Trophoblast cell (in vitro differentiated cells and primary cell): ENCODE measurements around the gene THAP4.
"Not testable (repeated sequence)": the region's sequence is repeated elsewhere in the genome, so short reads cannot be mapped to it uniquely, and the experiment has no call there.

Experiments
- DNase-seq, 2 donors: peaks; one replicate each; pipeline ENCODE4 v3.0.0-alpha.2; 2016
- H2AFZ ChIP-seq: 2 replicates; pipeline ENCODE4 v1.6.1; 2013; ENCODE audit warnings: low read length, moderate library complexity, mild to moderate bottlenecking; ENCODE audit not compliant: insufficient read depth, poor library complexity
- H2AK5ac ChIP-seq: 2 replicates; pipeline ENCODE4 v1.6.1; 2013; ENCODE audit warnings: mild to moderate bottlenecking, low read length
- H2BK120ac ChIP-seq: 2 replicates; pipeline ENCODE4 v1.6.1; 2013; ENCODE audit warnings: low read length, mild to moderate bottlenecking, moderate library complexity; ENCODE audit not compliant: insufficient read depth, poor library complexity
- H2BK12ac ChIP-seq: 2 replicates; pipeline ENCODE4 v1.6.1; 2013; ENCODE audit warnings: mild to moderate bottlenecking, low read length, moderate library complexity
- H2BK5ac ChIP-seq: 2 replicates; pipeline ENCODE4 v1.6.1; 2013; ENCODE audit warnings: low read length, low read depth, moderate library complexity, mild to moderate bottlenecking; ENCODE audit not compliant: poor library complexity
- H3K14ac ChIP-seq: 2 replicates; pipeline ENCODE4 v1.6.1; 2013; ENCODE audit warnings: mild to moderate bottlenecking, low read length
- H3K18ac ChIP-seq: 2 replicates; pipeline ENCODE4 v1.6.1; 2013; ENCODE audit warnings: mild to moderate bottlenecking, low read length
- H3K23ac ChIP-seq: 2 replicates; pipeline ENCODE4 v1.6.1; 2013; ENCODE audit warnings: low read length
- H3K27ac ChIP-seq: 2 replicates; pipeline ENCODE4 v1.5.1; 2013; ENCODE audit warnings: low read depth, mild to moderate bottlenecking, inconsistent platforms, low read length, moderate library complexity
- H3K27me3 ChIP-seq: 2 replicates; pipeline ENCODE4 v1.6.1; 2013; ENCODE audit warnings: inconsistent platforms, mild to moderate bottlenecking, low read length, moderate library complexity; ENCODE audit not compliant: insufficient read depth
- H3K36me3 ChIP-seq, 2 experiments: 1 replicate in 1 of 2; 2 replicates in 1 of 2; pipeline ENCODE4 v1.6.1; 2013; ENCODE audit warnings: low read length in 2 of 2, mild to moderate bottlenecking in 2 of 2, moderate library complexity in 1 of 2; ENCODE audit not compliant: insufficient read depth in 2 of 2, control insufficient read depth in 1 of 2
- H3K4ac ChIP-seq: 2 replicates; pipeline ENCODE4 v1.6.1; 2013; ENCODE audit warnings: low read depth, mild to moderate bottlenecking, low read length, moderate library complexity
- H3K4me1 ChIP-seq, 2 experiments: 1 replicate in 1 of 2; 2 replicates in 1 of 2; pipeline ENCODE4 v1.6.1; 2013; ENCODE audit warnings: low read length in 2 of 2, mild to moderate bottlenecking in 2 of 2, moderate library complexity in 1 of 2; ENCODE audit not compliant: insufficient read depth in 2 of 2, control insufficient read depth in 1 of 2
- H3K4me2 ChIP-seq: 2 replicates; pipeline ENCODE4 v1.6.1; 2013; ENCODE audit warnings: inconsistent platforms, mild to moderate bottlenecking, low read length, moderate library complexity
- H3K4me3 ChIP-seq: 2 replicates; pipeline ENCODE4 v1.5.1; 2013; ENCODE audit warnings: mild to moderate bottlenecking, low read depth, low read length, inconsistent platforms
- H3K79me1 ChIP-seq: one replicate; pipeline ENCODE4 v1.6.1; 2013; ENCODE audit warnings: low read length
- H3K79me2 ChIP-seq: 2 replicates; pipeline ENCODE4 v1.6.1; 2013; ENCODE audit warnings: low read length, mild to moderate bottlenecking; ENCODE audit not compliant: control insufficient read depth, insufficient read depth, poor library complexity
- H3K9ac ChIP-seq: 2 replicates; pipeline ENCODE4 v1.6.1; 2013; ENCODE audit warnings: mild to moderate bottlenecking, low read length
- H3K9me3 ChIP-seq: 2 replicates; pipeline ENCODE4 v1.6.1; 2013; ENCODE audit warnings: low read depth, mild to moderate bottlenecking, control low read depth, inconsistent platforms, low read length; ENCODE audit not compliant: insufficient read depth
- H4K12ac ChIP-seq: 2 replicates; pipeline ENCODE4 v1.6.1; 2013; ENCODE audit warnings: low read depth, mild to moderate bottlenecking, low read length, moderate library complexity
- H4K8ac ChIP-seq: 2 replicates; pipeline ENCODE4 v1.6.1; 2013; ENCODE audit warnings: low read depth, mild to moderate bottlenecking, low read length, moderate library complexity
- H4K91ac ChIP-seq: one replicate; pipeline ENCODE4 v1.6.1; 2013; ENCODE audit warnings: low read depth, mild to moderate bottlenecking, low read length, moderate library complexity
- WGBS: extraction: QIAGEN DNeasy Blood & Tissue Kit; methylation state at CpG from one replicate; pipeline ENCODE4 v1.1.7; 2013; ENCODE audit warnings: missing lambda C conversion rate; ENCODE audit not compliant: insufficient read length, insufficient coverage; ENCODE audit errors: extremely low coverage; 5-methylcytosine and 5-hydroxymethylcytosine counted together

THAP4 gene

DNA sequence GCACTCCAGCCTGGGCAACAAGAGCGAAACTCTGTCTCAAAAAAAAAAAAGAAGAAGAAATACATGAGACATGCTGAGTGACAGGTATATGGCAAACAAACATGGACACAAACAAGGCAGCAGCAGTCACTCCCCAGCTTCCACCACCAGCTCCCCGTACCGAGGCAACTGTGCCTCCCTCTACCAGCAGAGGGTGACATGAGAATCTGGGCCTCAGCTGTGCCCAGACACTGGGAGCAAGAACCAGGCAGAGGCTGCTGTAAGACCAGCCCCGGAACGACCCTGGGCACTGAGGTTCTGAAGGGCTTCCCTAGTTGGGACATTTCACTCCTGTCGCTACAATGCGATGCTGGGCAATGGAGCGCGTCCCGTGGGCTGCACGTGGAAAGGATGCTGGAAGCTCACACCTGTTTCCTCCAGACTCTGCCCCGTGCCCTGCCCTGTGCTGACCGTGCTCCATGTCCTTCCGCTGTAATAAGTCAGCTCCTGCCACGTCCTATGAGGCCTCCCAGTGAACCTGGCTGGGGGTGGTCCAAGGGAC lies 41.3 kb downstream of the THAP4 start:
- no CpG with 5 or more reads among the region's 15 CpGs for WGBS
- no peak overlapping the region for H4K12ac ChIP-seq
- H3K9ac ChIP-seq = no peak overlapping the region
- no peaks in the 10 kb centered on the region for H3K79me2 ChIP-seq
- H2BK120ac ChIP-seq = no peak overlapping the region
- H3K4me1 ChIP-seq = no peaks in the 10 kb centered on the region
- H3K4me2 ChIP-seq = no peak overlapping the region
- no peak overlapping the region for H2BK12ac ChIP-seq
- no peaks in the 10 kb centered on the region for H3K27me3 ChIP-seq
- no peak overlapping the region for H4K8ac ChIP-seq
- no peak overlapping the region for H3K4ac ChIP-seq
- H2AK5ac ChIP-seq = no peak overlapping the region
- peaks cover 2% of the 10 kb centered on the region for H3K9me3 ChIP-seq
- H3K79me1 ChIP-seq = no peaks in the 10 kb centered on the region
- H3K14ac ChIP-seq = no peak overlapping the region
- H3K18ac ChIP-seq = no peak overlapping the region
- H2AFZ ChIP-seq = no peak overlapping the region
- no peak overlapping the region for H3K23ac ChIP-seq
- H3K27ac ChIP-seq = no peak overlapping the region
- no peak overlapping the region for H3K4me3 ChIP-seq
- peak in 1 of 2 donors; percentile 27 for DNase-seq
- H4K91ac ChIP-seq = no peak overlapping the region
- peaks cover 18 to 33% of the 10 kb centered on the region in 2 experiments for H3K36me3 ChIP-seq
- no peak overlapping the region for H2BK5ac ChIP-seq

DNA sequence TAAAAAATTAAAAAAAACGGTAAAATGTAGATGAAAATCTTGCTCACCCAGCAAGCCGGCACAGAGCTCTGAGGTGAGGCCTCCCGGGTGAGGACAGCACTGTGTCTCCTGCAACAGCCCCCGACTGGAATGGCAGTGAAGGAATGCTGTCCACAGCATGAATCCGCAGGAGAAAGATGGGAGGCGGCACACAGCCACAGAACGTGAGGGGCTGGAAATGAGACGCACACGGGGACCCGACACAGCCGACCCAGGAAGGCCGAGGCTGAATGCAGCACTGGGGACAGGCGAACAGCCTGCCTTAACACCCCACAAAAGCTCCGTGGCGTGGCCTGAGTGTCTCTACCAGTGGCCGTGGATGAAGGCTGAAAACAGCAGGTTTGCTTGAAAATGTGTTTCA lies 43.7 kb downstream of the THAP4 start:
- Histone ChIP-seq H4K91ac (no peak overlapping the region), H3K9ac (no peak overlapping the region), H4K8ac (no peak overlapping the region), H3K18ac (no peak overlapping the region), H3K4me2 (no peak overlapping the region), H2AK5ac (no peak overlapping the region), H3K4ac (no peak overlapping the region), H2BK5ac (no peak overlapping the region), H2AFZ (no peak overlapping the region), H3K27ac (no peak overlapping the region), H3K9me3 (peaks cover 9% of the 10 kb centered on the region), H3K79me2 (no peaks in the 10 kb centered on the region), H3K36me3 (peaks cover 17 to 29% of the 10 kb centered on the region in 2 experiments), H3K27me3 (no peaks in the 10 kb centered on the region), H3K23ac (no peak overlapping the region), H3K4me3 (no peak overlapping the region), H2BK120ac (no peak overlapping the region), H3K79me1 (no peaks in the 10 kb centered on the region), H3K4me1 (no peaks in the 10 kb centered on the region), H2BK12ac (no peak overlapping the region), H3K14ac (no peak overlapping the region), H4K12ac (no peak overlapping the region)
- no CpG with 5 or more reads among the region's 16 CpGs for WGBS
- no peak for DNase-seq

DNA sequence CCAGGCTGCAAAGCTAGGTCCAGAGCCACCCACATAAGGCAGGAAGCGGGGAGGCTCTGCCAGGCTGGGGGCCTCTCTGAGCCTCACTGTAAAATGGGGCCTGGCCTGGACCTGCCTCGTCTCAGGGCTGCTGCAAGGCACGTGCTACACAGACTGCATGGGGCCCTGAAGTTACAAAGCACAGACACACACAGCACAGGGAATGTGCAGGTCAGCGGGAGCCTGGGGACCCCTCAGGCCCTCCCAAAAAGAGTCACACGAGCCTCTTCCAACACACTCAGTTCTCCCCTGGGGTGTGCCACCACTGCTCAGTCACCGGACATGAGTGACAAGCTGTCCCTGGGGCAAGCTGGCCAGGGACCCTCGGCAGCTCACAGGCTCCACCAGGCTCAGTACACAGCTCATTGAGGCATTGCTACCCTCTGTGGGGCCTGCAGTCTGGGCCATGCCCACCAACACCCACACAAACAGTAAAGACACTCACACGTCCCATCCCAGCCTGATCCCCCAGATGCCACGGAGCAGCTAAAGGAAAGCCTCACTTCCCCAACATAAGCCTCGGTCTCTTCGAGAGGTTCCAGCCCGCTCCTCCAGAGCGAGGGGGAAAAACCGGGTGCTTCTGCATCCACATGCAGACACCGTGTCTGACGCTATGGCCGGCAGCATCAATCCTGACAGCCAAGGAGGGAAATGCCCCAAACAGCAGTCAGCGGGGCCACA lies 44.7 kb downstream of the THAP4 start:
- H4K12ac ChIP-seq = peak overlapping the region; percentile 44
- no peak overlapping the region for H3K18ac ChIP-seq
- no peaks in the 10 kb centered on the region for H3K4me1 ChIP-seq
- no CpG with 5 or more reads among the region's 18 CpGs for WGBS
- no peak overlapping the region for H2BK5ac ChIP-seq
- no peak overlapping the region for H2BK12ac ChIP-seq
- H4K91ac ChIP-seq = no peak overlapping the region
- no peaks in the 10 kb centered on the region for H3K27me3 ChIP-seq
- H2AK5ac ChIP-seq = no peak overlapping the region
- no peak overlapping the region for H3K14ac ChIP-seq
- no peak overlapping the region for H2AFZ ChIP-seq
- no peak overlapping the region for H2BK120ac ChIP-seq
- H3K4me2 ChIP-seq = no peak overlapping the region
- H3K27ac ChIP-seq = no peak overlapping the region
- no peak overlapping the region for H4K8ac ChIP-seq
- no peaks in the 10 kb centered on the region for H3K79me1 ChIP-seq
- H3K9ac ChIP-seq = no peak overlapping the region
- DNase-seq = no peak
- H3K9me3 ChIP-seq = peaks cover 9% of the 10 kb centered on the region
- peaks cover 16 to 27% of the 10 kb centered on the region in 2 experiments for H3K36me3 ChIP-seq
- H3K79me2 ChIP-seq = no peaks in the 10 kb centered on the region
- no peak overlapping the region for H3K4me3 ChIP-seq
- H3K23ac ChIP-seq = no peak overlapping the region
- H3K4ac ChIP-seq = no peak overlapping the region

DNA sequence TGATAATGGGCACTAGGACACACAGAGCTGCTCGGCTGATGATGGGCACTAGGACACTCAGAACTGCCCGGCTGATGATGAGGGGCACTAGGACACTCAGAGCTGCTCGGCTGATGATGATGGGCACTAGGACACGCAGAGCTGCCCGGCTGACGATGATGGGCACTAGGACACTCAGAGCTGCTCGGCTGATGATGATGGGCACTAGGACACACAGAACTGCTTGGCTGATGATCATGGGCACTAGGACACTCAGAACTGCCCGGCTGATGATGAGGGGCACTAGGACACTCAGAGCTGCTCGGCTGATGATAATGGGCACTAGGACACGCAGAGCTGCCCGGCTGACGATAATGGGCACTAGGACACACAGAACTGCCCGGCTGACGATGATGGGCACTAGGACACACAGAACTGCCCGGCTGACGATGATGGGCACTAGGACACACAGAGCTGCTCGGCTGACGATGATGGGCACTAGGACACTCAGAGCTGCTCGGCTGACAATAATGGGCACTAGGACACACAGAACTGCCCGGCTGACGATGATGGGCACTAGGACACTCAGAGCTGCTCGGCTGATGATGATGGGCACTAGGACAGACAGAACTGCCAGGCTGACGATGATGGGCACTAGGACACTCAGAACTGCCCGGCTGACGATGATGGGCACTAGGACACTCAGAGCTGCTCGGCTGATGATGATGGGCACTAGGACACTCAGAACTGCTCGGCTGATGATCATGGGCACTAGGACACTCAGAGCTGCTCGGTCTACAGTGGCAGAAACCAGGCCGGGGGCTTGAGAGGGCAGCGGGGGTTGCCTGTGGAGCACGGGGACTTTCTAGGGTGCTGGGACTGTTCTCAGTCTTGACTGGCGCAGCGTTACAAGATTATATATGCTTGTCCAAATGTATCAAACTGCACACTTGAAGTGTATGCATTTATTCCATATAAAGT lies 46.2 kb downstream of the THAP4 start:
- WGBS = no CpG with 5 or more reads among the region's 33 CpGs
- not testable (repeated sequence) for H3K27me3 ChIP-seq, H2AFZ ChIP-seq, H3K79me1 ChIP-seq, H3K27ac ChIP-seq, H3K79me2 ChIP-seq, H3K18ac ChIP-seq, H4K12ac ChIP-seq, H2AK5ac ChIP-seq, H3K23ac ChIP-seq, H3K14ac ChIP-seq, H2BK12ac ChIP-seq, DNase-seq, H3K4me1 ChIP-seq, H3K4ac ChIP-seq, H4K91ac ChIP-seq, H3K4me2 ChIP-seq, H4K8ac ChIP-seq, H3K9ac ChIP-seq, H3K4me3 ChIP-seq, H2BK120ac ChIP-seq, H2BK5ac ChIP-seq
- peaks cover 16 to 29% of the 10 kb centered on the region in 2 experiments for H3K36me3 ChIP-seq
- peaks cover 12% of the 10 kb centered on the region for H3K9me3 ChIP-seq
